PFSK-1 (cell line): ENCODE data around the gene SYNE4.

ENCODE experiments used
- POLR2AphosphoS5 ChIP-seq: IDR thresholded peaks from 2 replicates; pipeline ENCODE4 v1.6.1; 2012; ENCODE audit warnings: low read depth, mild to moderate bottlenecking, control low read depth, low read length, moderate library complexity
- TAF1 ChIP-seq: IDR thresholded peaks from 2 replicates; pipeline ENCODE4 v1.6.1; 2012; ENCODE audit warnings: low read length, control low read depth, borderline replicate concordance; ENCODE audit not compliant: insufficient read depth

DNA sequence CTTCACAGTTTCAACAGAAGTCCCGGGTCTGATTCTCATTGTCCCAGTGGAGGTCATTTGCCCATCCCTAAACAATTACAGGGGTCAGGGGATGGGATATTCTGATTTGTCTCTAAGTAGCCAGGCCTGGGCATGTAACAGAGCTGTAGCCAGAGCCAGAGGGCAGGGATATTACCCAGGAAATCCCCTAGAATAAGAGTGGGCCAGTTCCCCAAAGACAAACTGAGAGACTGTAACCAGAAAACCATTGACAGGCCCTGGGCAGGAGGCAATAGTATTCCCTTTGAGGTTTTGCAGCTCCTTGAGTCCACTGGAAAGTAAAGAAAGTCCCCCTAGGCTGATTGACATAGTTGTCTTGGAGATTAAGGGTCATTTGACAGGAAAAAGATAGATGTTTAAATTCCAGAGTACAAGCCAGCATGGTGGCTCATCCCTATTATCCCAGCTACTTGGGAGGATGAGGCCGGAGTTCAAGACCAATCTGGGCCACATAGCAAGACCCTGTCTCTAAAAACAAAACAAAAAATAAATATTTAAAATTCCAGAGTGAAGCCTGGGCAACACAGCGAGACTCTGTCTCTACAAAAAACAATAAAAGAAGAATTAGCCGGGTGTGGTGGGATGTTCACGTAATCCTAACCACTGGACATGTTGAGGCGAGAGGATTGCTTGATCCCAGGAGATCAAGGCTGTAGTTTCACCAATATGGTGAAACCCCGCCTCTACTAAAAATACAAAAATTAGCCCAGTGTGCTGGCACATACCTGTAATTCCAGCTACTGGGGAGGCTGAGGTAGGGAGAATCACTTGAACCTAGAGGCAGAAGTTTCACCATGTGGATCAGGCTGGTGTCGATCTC is 15.5 kb downstream of the SYNE4 start:
- TF ChIP-seq POLR2AphosphoS5 (no peak), TAF1 (no peak)
